Endothelial cell (in vitro differentiated cells): ENCODE results near the gene RSPH3. TPM values are rescaled to one million over a fixed set of nuclear protein-coding genes. Genes with fewer than 3 reads are reported as not detected.

Experiments
- DNase-seq: peaks from one replicate; pipeline ENCODE4 v3.0.0; 2021; ENCODE audit warnings: low spot score
- H3K27ac Mint-ChIP-seq: one replicate; pipeline ENCODE4 v1.8.0; 2021; ENCODE audit warnings: mixed read lengths, inconsistent platforms; ENCODE audit not compliant: unreplicated experiment
- H3K27me3 Mint-ChIP-seq: one replicate; pipeline ENCODE4 v1.8.0; 2021; ENCODE audit warnings: mild to moderate bottlenecking, moderate library complexity, mixed read lengths, inconsistent platforms; ENCODE audit not compliant: unreplicated experiment
- H3K36me3 Mint-ChIP-seq: one replicate; pipeline ENCODE4 v1.8.0; 2021; ENCODE audit warnings: mild to moderate bottlenecking, low read depth, mixed read lengths, inconsistent platforms; ENCODE audit not compliant: unreplicated experiment
- H3K4me1 Mint-ChIP-seq: one replicate; pipeline ENCODE4 v1.8.0; 2021; ENCODE audit warnings: mild to moderate bottlenecking, mixed read lengths, inconsistent platforms; ENCODE audit not compliant: unreplicated experiment
- H3K4me3 Mint-ChIP-seq: one replicate; pipeline ENCODE4 v1.8.0; 2021; ENCODE audit warnings: mild to moderate bottlenecking, mixed read lengths, inconsistent platforms; ENCODE audit not compliant: unreplicated experiment
- H3K9me3 Mint-ChIP-seq: one replicate; pipeline ENCODE4 v1.8.0; 2021; ENCODE audit warnings: mixed read lengths, inconsistent platforms; ENCODE audit not compliant: unreplicated experiment
- total RNA-seq: library from RNA; stranded (reverse); fragmentation: NEBNext Ultra II Directional; extraction: Animal tissue kit (Norgen Biotek cat#: 25700); gene quantifications from one replicate; pipeline ENCODE4 v1.2.1, GENCODE V29; 2021; ENCODE audit not compliant: unreplicated experiment
- TF ChIP-seq, protein P1 (sequence below): fragments of 200-600 bp; sonication (generic); IDR thresholded peaks from one replicate; pipeline ENCODE4 v1.5.0; 2021; ENCODE audit warnings: antibody characterized with exemption; ENCODE audit not compliant: unreplicated experiment

Gene RSPH3
- total RNA-seq, 1 donor from 2014 or later = 4.4 TPM

GRCh38 chr6:158963020-158963808 is 36.8 kb downstream of the RSPH3 start:
- TF ChIP-seq, protein P1, sequence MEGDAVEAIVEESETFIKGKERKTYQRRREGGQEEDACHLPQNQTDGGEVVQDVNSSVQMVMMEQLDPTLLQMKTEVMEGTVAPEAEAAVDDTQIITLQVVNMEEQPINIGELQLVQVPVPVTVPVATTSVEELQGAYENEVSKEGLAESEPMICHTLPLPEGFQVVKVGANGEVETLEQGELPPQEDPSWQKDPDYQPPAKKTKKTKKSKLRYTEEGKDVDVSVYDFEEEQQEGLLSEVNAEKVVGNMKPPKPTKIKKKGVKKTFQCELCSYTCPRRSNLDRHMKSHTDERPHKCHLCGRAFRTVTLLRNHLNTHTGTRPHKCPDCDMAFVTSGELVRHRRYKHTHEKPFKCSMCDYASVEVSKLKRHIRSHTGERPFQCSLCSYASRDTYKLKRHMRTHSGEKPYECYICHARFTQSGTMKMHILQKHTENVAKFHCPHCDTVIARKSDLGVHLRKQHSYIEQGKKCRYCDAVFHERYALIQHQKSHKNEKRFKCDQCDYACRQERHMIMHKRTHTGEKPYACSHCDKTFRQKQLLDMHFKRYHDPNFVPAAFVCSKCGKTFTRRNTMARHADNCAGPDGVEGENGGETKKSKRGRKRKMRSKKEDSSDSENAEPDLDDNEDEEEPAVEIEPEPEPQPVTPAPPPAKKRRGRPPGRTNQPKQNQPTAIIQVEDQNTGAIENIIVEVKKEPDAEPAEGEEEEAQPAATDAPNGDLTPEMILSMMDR = no peak
- Mint-ChIP-seq H3K4me1 (peaks cover 5% of the 10 kb centered on the region), H3K36me3 (peaks cover 8% of the 10 kb centered on the region)

GRCh38 chr6:158962371-158962770 is 37.6 kb downstream of the RSPH3 start:
- H3K36me3 Mint-ChIP-seq = peaks cover 8% of the 10 kb centered on the region
- TF ChIP-seq, protein P1 = no peak
- H3K27ac Mint-ChIP-seq = no peak overlapping the region
- H3K27me3 Mint-ChIP-seq = peaks cover 1% of the 10 kb centered on the region
- H3K4me3 Mint-ChIP-seq = no peak overlapping the region
- peaks cover 5% of the 10 kb centered on the region for H3K4me1 Mint-ChIP-seq
- DNase-seq = no peak
- no peaks in the 10 kb centered on the region for H3K9me3 Mint-ChIP-seq

More at GRCh38 chr6:158963020-158963808, 36.8 kb downstream of the RSPH3 start:
- H3K9me3 Mint-ChIP-seq = no peaks in the 10 kb centered on the region
- H3K27ac Mint-ChIP-seq = no peak overlapping the region
- DNase-seq = no peak
- no peak overlapping the region for H3K4me3 Mint-ChIP-seq
- peaks cover 1% of the 10 kb centered on the region for H3K27me3 Mint-ChIP-seq

GRCh38 chr6:158960026-158960425 is 40.0 kb downstream of the RSPH3 start:
- Mint-ChIP-seq H3K4me3 (no peak overlapping the region), H3K27ac (no peak overlapping the region), H3K36me3 (peaks cover 8% of the 10 kb centered on the region), H3K4me1 (peaks cover 5% of the 10 kb centered on the region), H3K9me3 (no peaks in the 10 kb centered on the region), H3K27me3 (peaks cover 3% of the 10 kb centered on the region)
- TF ChIP-seq, protein P1 = no peak
- DNase-seq = no peak

DNA sequence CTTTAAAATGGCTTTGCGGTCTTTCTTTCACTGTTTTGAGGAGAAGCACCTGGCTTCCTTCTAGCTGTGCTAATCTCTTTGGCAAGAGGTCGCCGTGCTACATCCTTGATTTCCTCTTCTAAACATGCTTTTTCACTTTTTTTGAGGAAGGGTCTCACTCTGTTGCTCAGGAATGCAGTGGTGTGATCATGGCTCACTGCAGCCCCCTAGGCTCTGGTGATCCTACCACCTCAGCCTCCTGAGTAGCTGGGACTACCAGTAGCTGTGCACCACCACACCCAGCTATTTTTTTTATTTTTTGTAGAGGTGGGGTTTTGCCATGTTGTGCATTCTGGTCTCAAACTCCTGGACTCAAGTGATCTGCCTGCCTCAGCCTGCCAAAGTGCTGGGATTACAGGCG is 40.5 kb downstream of the RSPH3 start:
- DNase-seq = no peak
- Mint-ChIP-seq H3K4me3 (no peak overlapping the region), H3K27ac (no peak overlapping the region), H3K27me3 (peaks cover 3% of the 10 kb centered on the region), H3K4me1 (peaks cover 5% of the 10 kb centered on the region), H3K36me3 (peaks cover 8% of the 10 kb centered on the region), H3K9me3 (no peaks in the 10 kb centered on the region)
- TF ChIP-seq, protein P1 = no peak
